ENCODE data around the gene SASH1. TPM values are rescaled to one million over a fixed set of nuclear protein-coding genes. Genes with fewer than 3 reads are reported as not detected.
A peak's percentile ranks its signal among the peaks of the same experiment; 100 is the strongest.

The SASH1 gene
- total and polyA plus RNA-seq, 2 donors (not counting 3 experiments of a cell fraction or from before 2014, with no cell fraction given), result 18.5 to 103 TPM

GRCh38 chr6:148385379-148385778 is 42.7 kb downstream of the SASH1 start:
- intact Hi-C loops (cut with micrococcal nuclease) (no loop called here), dilution Hi-C loops (cut with MboI; ENCODE audit: extremely low pct_ligation_motif_present, low sequenced_read_pairs) (no loop called here)
- Histone ChIP-seq H3K27me3 (ENCODE audit: control insufficient read depth in 2 of 2, insufficient read depth in 2 of 2, low read length in 2 of 2) (no peaks in the 10 kb centered on the region), H2AFZ (ENCODE audit: low read depth, low read length) (no peak overlapping the region), H3K27ac (ENCODE audit: insufficient read depth, low read depth, low read length) (no peak overlapping the region), H3K9me1 (replicated peaks; ENCODE audit: control insufficient read depth, extremely low read depth, insufficient read depth, low read length) (no peaks in the 10 kb centered on the region), H3K9me3 (replicated peaks; ENCODE audit: control insufficient read depth, insufficient read depth, low read length) (no peaks in the 10 kb centered on the region), H3K36me3 (ENCODE audit: control insufficient read depth in 2 of 2, extremely low read depth in 1 of 2, insufficient read depth in 2 of 2, low read length in 2 of 2) (peaks cover 2% of the 10 kb centered on the region in 2 experiments), H3K4me1 (ENCODE audit: control insufficient read depth, extremely low read depth, insufficient read depth, low read length) (peaks cover 3% of the 10 kb centered on the region), H3K79me2 (ENCODE audit: control insufficient read depth, insufficient read depth, low read length) (peaks cover 96% of the 10 kb centered on the region), H3K4me2 (ENCODE audit: insufficient read depth, low read length) (no peak overlapping the region), H3K4me3 (replicated peaks in 1 of 3; ENCODE audit: insufficient read depth in 1 of 3, low read depth in 1 of 3, low read length in 3 of 3) (no peak overlapping the region), H3K9ac (replicated peaks; ENCODE audit: extremely low read depth, insufficient read depth, low read length) (no peak overlapping the region), H4K20me1 (replicated peaks; ENCODE audit: control insufficient read depth, extremely low read depth, insufficient read depth, low read length) (no peaks in the 10 kb centered on the region)
- no TSS peak for BruUV-seq (replicated peaks)
- TF ChIP-seq MYC (IDR thresholded peaks at IDR 0.05; ENCODE audit: low read depth, low read length), result no peak
- no peak for TF ChIP-seq CTCF (IDR thresholded peaks at IDR 0.05; ENCODE audit: extremely low read depth in 1 of 2, insufficient read depth in 1 of 2, low read depth in 1 of 2, low read length in 2 of 2)
- no peak for TF ChIP-seq JUN (IDR thresholded peaks at IDR 0.05; ENCODE audit: borderline replicate concordance, insufficient read depth, insufficient read length, low read depth)
- TF ChIP-seq POLR2AphosphoS5 (IDR thresholded peaks at IDR 0.05; ENCODE audit: insufficient read depth, low read depth, low read length), result no peak
- no peak for TF ChIP-seq GATA2 (IDR thresholded peaks at IDR 0.05; ENCODE audit: insufficient read depth, insufficient read length, low read depth, low read length)
- no peak for TF ChIP-seq POLR2A (IDR thresholded peaks at IDR 0.05; ENCODE audit: low read depth, low read length)
- TF ChIP-seq MAX (IDR thresholded peaks at IDR 0.05; ENCODE audit: insufficient read depth, insufficient read length), result no peak
- no peak for TF ChIP-seq FOS (IDR thresholded peaks at IDR 0.05; ENCODE audit: borderline replicate concordance, insufficient read depth, low read length)
- TF ChIP-seq EZH2 (IDR thresholded peaks at IDR 0.05; ENCODE audit: borderline replicate concordance, low read depth, low read length, severe bottlenecking), result no peak
- peak; percentile 72 for FAIRE-seq
- ChIA-PET POLR2A (no interaction called here), CTCF (interaction anchor here (0.9 to 1.2 kb wide), 3 partner anchors 11 to 208 kb away, joined by 3 to 4 read pairs (median 4); no protein-coding TSS in a partner anchor)
- DNase-seq (ENCODE audit: low read depth, low spot score), result no peak

All from endothelial cell of umbilical vein (primary cell).